ENCODE data around the gene INF2. TPM values are rescaled to one million over a fixed set of nuclear protein-coding genes. Genes with fewer than 3 reads are reported as not detected.

The INF2 gene
- total RNA-seq (2014; rRNA removed; shearing (Covaris generic)) = 39.9 and 41.5 TPM in 2 replicates

DNA sequence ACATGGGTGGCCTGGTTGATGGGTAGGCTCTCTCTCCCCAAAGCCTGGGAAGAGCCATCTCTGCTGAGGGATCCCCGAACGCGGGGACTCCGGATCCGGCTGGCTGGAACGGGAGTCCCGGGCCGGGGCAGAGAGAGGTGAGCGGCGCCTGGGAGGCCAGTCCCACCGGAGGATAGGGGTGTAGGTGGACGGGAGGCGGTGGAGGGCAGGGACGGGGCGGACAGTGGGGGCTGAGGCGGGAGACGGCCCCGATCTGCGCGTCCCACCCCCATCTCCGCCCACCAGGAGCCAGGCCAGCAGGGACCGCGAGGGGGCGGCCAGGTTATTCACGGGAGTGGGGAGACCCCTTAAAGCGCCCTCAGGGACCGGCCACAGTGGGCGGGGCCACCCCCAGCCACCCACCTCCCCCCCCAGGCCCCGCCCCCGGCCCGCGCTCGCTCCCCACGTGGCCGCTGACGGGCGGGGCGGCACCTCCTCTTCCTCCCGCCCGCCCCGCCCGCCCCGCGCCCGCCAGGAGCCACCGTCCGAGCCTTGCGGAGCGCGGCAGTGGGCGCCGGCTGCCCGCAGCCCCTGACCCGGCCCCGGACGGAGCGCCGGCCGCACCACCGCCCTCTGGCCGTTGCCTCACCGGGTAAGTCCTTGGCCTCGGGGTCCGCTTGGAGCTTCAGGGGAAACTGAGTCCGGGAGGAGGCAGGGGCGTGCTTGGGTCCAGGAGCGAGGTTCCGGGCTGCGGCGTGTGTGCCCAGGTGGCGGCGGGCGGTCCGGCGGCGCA, at the start of gene INF2:
Gene INF2 (plus strand): TSS at position 510 of the 772 bp plus-strand sequence. CDS start 11,748 bp downstream, outside the sequence.

DNA sequence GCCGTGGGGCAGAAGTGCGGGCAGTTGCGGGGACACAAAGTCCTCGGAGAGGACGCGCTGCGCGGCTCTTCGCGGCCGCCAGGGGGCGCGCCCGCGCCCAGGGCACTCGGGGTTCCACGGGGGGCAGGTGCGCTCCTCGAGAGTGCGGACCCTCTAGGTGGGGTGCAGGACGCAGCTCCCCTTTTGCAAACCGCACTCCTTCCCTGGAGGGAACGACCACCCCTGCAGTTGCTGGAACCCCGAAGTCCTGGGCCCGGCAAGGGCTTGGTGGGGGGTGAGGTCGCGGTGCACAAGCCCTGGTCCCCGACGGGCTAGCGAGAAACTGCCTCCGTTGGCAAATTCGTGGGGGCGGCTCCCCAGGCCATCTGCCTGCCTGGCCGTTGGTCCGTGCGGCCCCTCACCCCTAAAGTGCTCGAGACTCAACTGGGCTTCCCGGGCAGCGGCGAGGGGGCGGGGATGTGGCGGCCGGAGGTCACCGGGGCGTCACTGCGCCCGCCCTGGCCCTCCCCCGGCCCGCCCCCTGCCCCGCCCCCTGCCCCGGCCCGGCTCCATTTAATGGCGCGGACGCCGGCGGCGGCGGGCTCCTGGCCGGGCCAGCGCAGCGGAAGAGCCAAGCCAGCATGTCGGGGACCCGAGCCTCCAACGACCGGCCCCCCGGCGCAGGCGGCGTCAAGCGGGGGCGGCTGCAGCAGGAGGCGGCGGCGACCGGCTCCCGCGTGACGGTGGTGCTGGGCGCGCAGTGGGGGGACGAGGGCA, 34.4 kb downstream of the INF2 start, which contains the start of gene ADSS1:
Gene ADSS1 (plus strand): TSS at position 579 of the 756 bp plus-strand sequence. CDS start 42 bp downstream, at position 621.

DNA sequence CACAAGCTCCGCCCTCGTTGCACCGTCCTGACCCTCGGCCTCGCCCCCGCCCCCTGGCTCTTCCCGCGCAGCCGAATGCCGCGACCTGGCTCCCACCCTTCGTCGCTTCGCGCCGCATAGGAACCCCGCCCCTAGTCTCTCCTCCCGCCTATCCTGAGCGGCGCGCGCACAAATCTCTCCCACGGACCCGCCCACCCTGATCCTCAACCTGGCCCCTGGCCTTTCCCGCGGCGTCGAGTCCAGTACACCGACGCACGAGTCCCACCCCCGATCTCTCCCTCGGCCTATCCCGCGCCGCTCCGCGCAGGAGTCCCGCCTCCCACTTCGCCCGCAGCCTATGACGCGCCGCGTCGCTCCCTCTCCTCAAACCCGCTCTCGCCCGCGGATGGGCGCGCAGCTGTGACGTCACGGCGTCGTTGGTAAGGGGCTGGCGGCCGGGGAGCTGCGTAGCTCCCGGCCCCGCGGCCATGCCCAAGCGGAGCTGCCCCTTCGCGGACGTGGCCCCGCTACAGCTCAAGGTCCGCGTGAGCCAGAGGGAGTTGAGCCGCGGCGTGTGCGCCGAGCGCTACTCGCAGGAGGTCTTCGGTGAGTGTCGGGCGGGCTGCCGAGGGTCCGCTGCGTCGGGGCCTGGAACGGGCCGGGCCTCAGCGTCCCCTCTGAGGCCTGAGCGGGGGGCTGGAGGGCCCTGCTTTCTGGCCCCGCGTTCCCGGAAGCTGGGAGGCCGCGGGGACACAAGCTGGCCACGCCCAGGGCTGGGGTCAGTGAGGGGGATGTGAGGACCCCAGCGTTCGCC, 63.5 kb downstream of the INF2 start, which contains the start of gene SIVA1:
Gene SIVA1 (plus strand): TSS at position 413 of the 793 bp plus-strand sequence. CDS start 55 bp downstream, at position 468.

Small RNAs within 50 kb of the gene (small RNA-seq; reads per million reads assigned to genes)
- not detected for gene MIR4710

Other genes starting within 250 kb of the INF2 start
- not detected in 2 replicates for gene C14orf180, start 109.9 kb upstream of the INF2 start, total RNA-seq (2014; rRNA removed; shearing (Covaris generic))
- 0.19 and 1.1 TPM in 2 replicates for gene TMEM179, start 84.8 kb upstream of the INF2 start, total RNA-seq (2014; rRNA removed; shearing (Covaris generic))
- 2.9 and 6.4 TPM in 2 replicates for gene ADSS1, start 34.6 kb downstream of the INF2 start, total RNA-seq (2014; rRNA removed; shearing (Covaris generic))
- gene SIVA1, start 63.5 kb downstream of the INF2 start, total RNA-seq (2014; rRNA removed; shearing (Covaris generic)) = 124 and 133 TPM in 2 replicates
- 82.7 and 90.9 TPM in 2 replicates for gene AKT1, start 106.1 kb downstream of the INF2 start, total RNA-seq (2014; rRNA removed; shearing (Covaris generic))
- 1.4 and 4.4 TPM in 2 replicates for gene ZBTB42, start 111.5 kb downstream of the INF2 start, total RNA-seq (2014; rRNA removed; shearing (Covaris generic))
- gene CEP170B, start 175.7 kb downstream of the INF2 start, total RNA-seq (2014; rRNA removed; shearing (Covaris generic)) = 11.9 and 13.7 TPM in 2 replicates
- 0.03 and 0.04 TPM in 2 replicates for gene PLD4, start 235.3 kb downstream of the INF2 start, total RNA-seq (2014; rRNA removed; shearing (Covaris generic))